Natural killer cell treated with Interleukin-12 subunit alpha and Interleukin-12 subunit beta and Interleukin-15 and Interleukin-18, amount 100 ng/mL, for 72 hours (primary cell): ENCODE measurements around the gene ABCA13. TPM values are rescaled to one million over a fixed set of nuclear protein-coding genes. Genes with fewer than 3 reads are reported as not detected.

ENCODE experiments used
- ATAC-seq, 2 donors: fragments of 150-1000 bp; cut with Tn5 transposase in 1 of 2; sonication (Bioruptor Pico), chemical (Tn5 transposase) in 1 of 2; 2 replicates each; pipeline ENCODE4 v1.10.0; 2021
- DNase-seq: peaks from one replicate; pipeline ENCODE4 v3.0.0; 2022; ENCODE audit warnings: low spot score
- H3K27ac Mint-ChIP-seq, 2 donors: 1 replicate in 1 of 2; 2 replicates in 1 of 2; pipeline ENCODE4 v1.8.0; 2022; ENCODE audit warnings: mixed read lengths in 2 of 2, mild to moderate bottlenecking in 1 of 2, moderate library complexity in 1 of 2
- H3K27me3 Mint-ChIP-seq, 2 donors: 1 replicate in 1 of 2; 2 replicates in 1 of 2; pipeline ENCODE4 v1.8.0; 2022; ENCODE audit warnings: mixed read lengths in 2 of 2
- H3K36me3 Mint-ChIP-seq: one replicate; pipeline ENCODE4 v1.8.0; 2022; ENCODE audit warnings: mixed read lengths
- H3K4me1 Mint-ChIP-seq, 2 donors: 1 replicate in 1 of 2; 2 replicates in 1 of 2; pipeline ENCODE4 v1.8.0; 2022; ENCODE audit warnings: low read depth in 2 of 2, mixed read lengths in 2 of 2, mild to moderate bottlenecking in 1 of 2
- H3K4me3 Mint-ChIP-seq: one replicate; pipeline ENCODE4 v1.8.0; 2022; ENCODE audit warnings: mixed read lengths
- H3K9me3 Mint-ChIP-seq: 2 replicates; pipeline ENCODE4 v1.8.0; 2022; ENCODE audit warnings: mixed read lengths
- total RNA-seq, 2 donors: library from RNA; stranded (reverse); gene quantifications; one replicate each; pipeline ENCODE4 v1.2.3, GENCODE V29; 2022

ABCA13 gene
- total RNA-seq, 2 donors from 2014 or later = not detected

GRCh38 chr7:48551652-48552051 is 380.4 kb downstream of the ABCA13 start:
- DNase-seq (no peak), ATAC-seq (no peak)
- H3K4me1 Mint-ChIP-seq = no peaks in the 10 kb centered on the region
- H3K9me3 Mint-ChIP-seq = peaks cover 9% of the 10 kb centered on the region
- no peak overlapping the region for H3K27ac Mint-ChIP-seq
- peaks cover 5% of the 10 kb centered on the region for H3K36me3 Mint-ChIP-seq
- H3K27me3 Mint-ChIP-seq = no peaks in the 10 kb centered on the region
- no peak overlapping the region for H3K4me3 Mint-ChIP-seq

DNA sequence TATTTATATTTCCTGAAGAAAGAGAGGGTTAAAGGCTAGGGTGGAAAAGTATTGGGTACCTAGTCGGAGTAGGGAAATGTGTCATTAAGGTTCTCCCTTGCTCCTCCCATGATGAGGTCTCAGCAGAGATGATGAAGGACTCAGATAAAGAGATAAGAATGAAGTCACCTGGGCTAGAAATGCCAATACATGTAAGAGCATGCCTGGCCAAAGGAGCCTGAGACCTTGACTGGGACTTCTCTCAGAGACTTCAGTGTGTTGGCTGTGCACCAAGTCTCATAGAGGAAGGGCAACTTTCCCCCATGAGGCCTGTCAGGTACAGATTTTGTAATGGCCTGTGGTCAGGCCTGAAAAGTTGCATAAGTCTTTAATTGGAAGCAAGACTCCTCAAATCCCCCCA is 392.1 kb downstream of the ABCA13 start:
- DNase-seq = no peak
- H3K9me3 Mint-ChIP-seq = peaks cover 8% of the 10 kb centered on the region
- H3K4me3 Mint-ChIP-seq = no peak overlapping the region
- ATAC-seq = no peak
- H3K27ac Mint-ChIP-seq = no peak overlapping the region
- no peaks in the 10 kb centered on the region for H3K27me3 Mint-ChIP-seq
- H3K36me3 Mint-ChIP-seq = no peaks in the 10 kb centered on the region
- H3K4me1 Mint-ChIP-seq = no peaks in the 10 kb centered on the region

DNA sequence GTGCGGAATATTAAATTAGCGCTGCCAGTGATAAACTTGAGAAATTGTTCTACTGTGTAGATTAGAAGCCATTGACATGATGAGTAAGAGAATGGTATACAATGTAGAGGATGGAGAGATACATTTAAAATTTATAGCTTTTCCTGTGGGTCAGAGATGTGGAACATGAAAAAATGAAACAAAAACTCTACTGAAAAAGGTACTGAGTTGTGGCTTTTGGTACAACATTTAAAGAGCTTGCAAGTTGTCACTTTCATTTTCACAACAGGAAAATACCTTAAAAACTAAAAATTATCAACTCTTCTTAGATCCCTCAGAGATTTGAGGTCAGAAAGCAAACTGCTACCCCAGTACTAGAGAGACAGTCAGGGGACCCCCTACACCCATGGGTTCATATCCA is 404.3 kb downstream of the ABCA13 start:
- Mint-ChIP-seq H3K4me1 (no peaks in the 10 kb centered on the region), H3K27ac (no peak overlapping the region), H3K9me3 (peaks cover 5% of the 10 kb centered on the region), H3K4me3 (no peak overlapping the region), H3K27me3 (no peaks in the 10 kb centered on the region), H3K36me3 (no peaks in the 10 kb centered on the region)
- ATAC-seq (no peak), DNase-seq (no peak)

DNA sequence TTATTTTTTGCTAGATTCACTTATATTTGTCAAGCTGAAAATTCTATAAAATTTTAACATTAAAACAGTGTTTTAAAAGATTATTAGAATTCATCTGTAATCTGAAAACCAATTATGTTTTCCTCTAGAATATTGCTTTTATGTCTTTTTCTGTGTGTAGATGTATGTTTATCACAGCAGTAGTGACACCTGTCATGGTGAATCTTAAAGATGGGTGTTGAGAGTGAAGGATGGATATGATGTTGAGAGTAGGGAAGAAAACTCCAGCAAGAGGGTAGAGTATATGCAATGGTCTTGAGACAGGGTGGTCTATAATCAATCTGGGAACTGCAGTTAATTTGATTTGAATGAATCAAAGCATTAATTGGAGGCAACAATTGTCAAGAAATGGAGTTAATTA is 416.2 kb downstream of the ABCA13 start:
- Mint-ChIP-seq H3K4me3 (no peak overlapping the region), H3K27ac (no peak overlapping the region), H3K36me3 (no peaks in the 10 kb centered on the region), H3K27me3 (no peaks in the 10 kb centered on the region), H3K9me3 (peaks cover 6% of the 10 kb centered on the region), H3K4me1 (no peaks in the 10 kb centered on the region)
- ATAC-seq (no peak), DNase-seq (no peak)

DNA sequence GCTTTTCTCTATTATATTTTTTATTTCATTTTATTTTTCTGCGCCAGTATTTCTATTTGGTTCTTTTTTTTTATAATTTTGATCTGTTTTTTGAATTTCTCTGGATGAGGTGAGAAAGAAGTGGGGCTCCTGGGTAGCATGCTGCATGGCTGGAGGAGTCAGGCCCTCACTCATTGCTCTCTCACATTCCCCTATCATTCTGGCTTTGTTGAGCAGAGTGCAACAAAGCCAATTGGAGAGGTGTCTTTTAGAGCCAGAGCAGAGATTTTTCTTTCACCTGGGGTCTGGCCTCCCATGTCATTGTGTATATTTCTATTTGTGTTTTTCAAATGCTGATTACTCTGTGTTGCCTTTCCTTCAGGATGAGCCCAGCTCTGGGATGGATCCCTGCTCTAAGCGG is 423.1 kb downstream of the ABCA13 start:
- ATAC-seq = no peak
- Mint-ChIP-seq H3K4me1 (no peaks in the 10 kb centered on the region), H3K27ac (no peak overlapping the region), H3K36me3 (no peaks in the 10 kb centered on the region), H3K4me3 (no peak overlapping the region), H3K9me3 (peaks cover 14% of the 10 kb centered on the region), H3K27me3 (no peaks in the 10 kb centered on the region)
- no peak for DNase-seq

DNA sequence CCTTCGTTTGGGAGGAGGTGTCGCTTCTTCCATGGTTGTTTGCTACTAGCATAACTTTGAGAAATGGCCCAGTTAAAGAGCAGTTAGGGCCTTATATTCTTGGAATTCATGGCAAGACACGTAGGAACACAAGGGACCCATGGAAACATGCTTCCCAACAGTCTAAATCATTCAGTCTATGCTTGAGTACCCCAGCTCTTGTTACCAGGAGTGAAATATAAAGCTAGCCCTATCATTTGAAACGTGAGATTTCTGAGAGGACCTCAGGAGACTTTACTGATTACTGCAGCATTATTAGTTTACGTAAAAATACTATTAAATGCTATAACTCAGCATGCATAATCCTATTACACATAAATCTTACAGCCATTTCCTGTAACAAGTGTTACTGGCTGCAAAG is 424.5 kb downstream of the ABCA13 start:
- Mint-ChIP-seq H3K27ac (no peak overlapping the region), H3K27me3 (no peaks in the 10 kb centered on the region), H3K4me3 (no peak overlapping the region), H3K4me1 (no peaks in the 10 kb centered on the region), H3K9me3 (peaks cover 10% of the 10 kb centered on the region), H3K36me3 (no peaks in the 10 kb centered on the region)
- ATAC-seq = no peak
- no peak for DNase-seq

- Mint-ChIP-seq H3K27me3 (no peaks in the 10 kb centered on the region), H3K4me1 (no peaks in the 10 kb centered on the region), H3K4me3 (no peak overlapping the region), H3K9me3 (peaks cover 7% of the 10 kb centered on the region), H3K27ac (no peak overlapping the region), H3K36me3 (no peaks in the 10 kb centered on the region)
- no peak for DNase-seq
- no peak for ATAC-seq
Observed at GRCh38 chr7:48610705-48611104, 439.4 kb downstream of the ABCA13 start.

GRCh38 chr7:48611993-48612392 is 440.7 kb downstream of the ABCA13 start:
- Mint-ChIP-seq H3K27me3 (no peaks in the 10 kb centered on the region), H3K27ac (no peak overlapping the region), H3K4me3 (no peak overlapping the region), H3K9me3 (peaks cover 5% of the 10 kb centered on the region), H3K4me1 (no peaks in the 10 kb centered on the region), H3K36me3 (no peaks in the 10 kb centered on the region)
- no peak for DNase-seq
- ATAC-seq = no peak

DNA sequence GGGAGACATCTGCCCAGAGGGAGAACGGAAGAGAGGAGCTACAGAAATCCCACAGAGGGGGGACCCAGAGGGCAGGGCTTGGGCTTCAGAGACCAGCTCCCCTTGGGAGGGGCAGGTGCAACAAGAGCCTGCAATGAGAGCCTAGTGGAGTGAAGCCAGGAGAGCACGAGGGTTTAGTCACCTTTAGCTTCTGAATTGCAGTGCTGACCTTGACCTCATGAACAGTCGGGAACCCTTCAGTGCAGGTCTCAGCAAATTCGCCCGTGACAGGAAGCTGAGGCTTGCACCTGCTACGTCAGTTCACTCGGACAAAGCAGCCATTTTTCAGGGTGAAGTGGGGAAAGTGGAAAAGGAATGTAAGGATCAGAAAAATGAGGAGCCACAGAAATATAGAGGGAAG is 446.2 kb downstream of the ABCA13 start:
- H3K27me3 Mint-ChIP-seq = no peaks in the 10 kb centered on the region
- H3K4me3 Mint-ChIP-seq = no peak overlapping the region
- no peaks in the 10 kb centered on the region for H3K36me3 Mint-ChIP-seq
- peaks cover 12% of the 10 kb centered on the region for H3K9me3 Mint-ChIP-seq
- no peak overlapping the region for H3K27ac Mint-ChIP-seq
- DNase-seq (no peak), ATAC-seq (no peak)
- no peaks in the 10 kb centered on the region for H3K4me1 Mint-ChIP-seq

DNA sequence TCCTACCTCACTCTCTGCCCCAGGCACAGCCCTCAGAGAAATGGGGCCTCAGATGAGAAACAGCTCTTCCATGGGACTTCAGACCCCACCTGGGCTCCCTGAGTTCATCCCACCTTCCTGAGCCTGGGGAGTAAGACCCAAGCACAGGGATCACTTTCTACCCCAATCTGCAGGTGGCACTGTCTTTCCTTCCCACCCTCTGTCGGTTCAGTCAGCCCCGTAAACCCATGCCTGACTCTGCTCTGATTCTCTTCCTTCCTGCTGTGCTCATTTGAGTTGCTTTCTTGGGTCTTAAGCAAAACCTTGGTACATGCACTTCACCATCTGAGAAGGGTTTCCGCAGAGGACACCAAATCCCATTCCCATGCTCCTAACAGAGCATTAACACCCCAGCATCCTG is 446.7 kb downstream of the ABCA13 start:
- H3K36me3 Mint-ChIP-seq = no peaks in the 10 kb centered on the region
- H3K9me3 Mint-ChIP-seq = peaks cover 13% of the 10 kb centered on the region
- H3K27me3 Mint-ChIP-seq = no peaks in the 10 kb centered on the region
- H3K4me3 Mint-ChIP-seq = no peak overlapping the region
- no peaks in the 10 kb centered on the region for H3K4me1 Mint-ChIP-seq
- H3K27ac Mint-ChIP-seq = no peak overlapping the region
- DNase-seq = no peak
- no peak for ATAC-seq

GRCh38 chr7:48621076-48621475 is 449.8 kb downstream of the ABCA13 start:
- no peak for ATAC-seq
- H3K27me3 Mint-ChIP-seq = no peaks in the 10 kb centered on the region
- H3K36me3 Mint-ChIP-seq = no peaks in the 10 kb centered on the region
- H3K27ac Mint-ChIP-seq = no peak overlapping the region
- H3K4me3 Mint-ChIP-seq = no peak overlapping the region
- no peak for DNase-seq
- peaks cover 15% of the 10 kb centered on the region for H3K9me3 Mint-ChIP-seq
- H3K4me1 Mint-ChIP-seq = no peaks in the 10 kb centered on the region

- Mint-ChIP-seq H3K36me3 (no peaks in the 10 kb centered on the region), H3K27me3 (no peaks in the 10 kb centered on the region), H3K4me3 (no peak overlapping the region), H3K4me1 (peaks cover 0 to 2% of the 10 kb centered on the region in 2 donors), H3K27ac (no peak overlapping the region), H3K9me3 (peaks cover 20% of the 10 kb centered on the region)
- ATAC-seq (no peak), DNase-seq (no peak)
Observed at GRCh38 chr7:48627164-48627563, 455.9 kb downstream of the ABCA13 start.

DNA sequence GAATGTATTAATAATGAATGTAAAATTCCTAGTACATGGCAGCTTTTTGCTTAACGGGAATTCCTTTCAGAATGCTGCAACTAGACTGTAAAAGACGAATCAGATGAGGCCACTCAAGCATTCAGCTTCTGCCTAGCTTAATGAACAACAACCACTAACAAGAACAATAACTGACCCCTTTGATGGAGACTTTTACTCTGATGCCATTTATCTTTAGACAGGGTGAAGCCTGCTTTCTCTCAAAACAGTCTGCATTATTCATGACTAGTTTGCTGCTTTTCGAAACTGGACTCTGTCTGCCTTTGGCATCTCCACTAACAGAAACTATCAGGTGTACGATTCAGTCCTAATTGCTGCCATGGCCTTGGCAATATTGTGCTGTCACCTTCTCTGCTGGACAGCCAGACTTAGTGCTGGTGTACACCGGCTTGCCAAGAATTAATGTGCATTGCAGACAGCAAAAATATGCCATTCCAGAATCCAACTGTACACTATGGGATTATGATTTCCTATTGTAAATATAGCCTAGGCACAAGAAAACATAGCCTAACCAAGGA is 457.6 kb downstream of the ABCA13 start:
- ATAC-seq (no peak), DNase-seq (no peak)
- Mint-ChIP-seq H3K27me3 (no peaks in the 10 kb centered on the region), H3K4me1 (peaks cover 0 to 2% of the 10 kb centered on the region in 2 donors), H3K4me3 (no peak overlapping the region), H3K27ac (no peak overlapping the region), H3K36me3 (no peaks in the 10 kb centered on the region), H3K9me3 (peaks cover 16% of the 10 kb centered on the region)

GRCh38 chr7:48634116-48634632 is 462.9 kb downstream of the ABCA13 start:
- H3K4me3 Mint-ChIP-seq = no peak overlapping the region
- H3K4me1 Mint-ChIP-seq = peaks cover 0 to 2% of the 10 kb centered on the region in 2 donors
- no peak for ATAC-seq
- no peak overlapping the region for H3K27ac Mint-ChIP-seq
- no peaks in the 10 kb centered on the region for H3K27me3 Mint-ChIP-seq
- H3K36me3 Mint-ChIP-seq = no peaks in the 10 kb centered on the region
- no peak for DNase-seq
- peaks cover 3% of the 10 kb centered on the region for H3K9me3 Mint-ChIP-seq

- no peaks in the 10 kb centered on the region for H3K4me1 Mint-ChIP-seq
Observed at GRCh38 chr7:48635796-48636195, 464.5 kb downstream of the ABCA13 start.

More at GRCh38 chr7:48635796-48636195, 464.5 kb downstream of the ABCA13 start:
- ATAC-seq = no peak
- no peaks in the 10 kb centered on the region for H3K27me3 Mint-ChIP-seq
- H3K4me3 Mint-ChIP-seq = no peak overlapping the region
- DNase-seq = no peak
- H3K9me3 Mint-ChIP-seq = peaks cover 4% of the 10 kb centered on the region
- no peaks in the 10 kb centered on the region for H3K36me3 Mint-ChIP-seq
- no peak overlapping the region for H3K27ac Mint-ChIP-seq
